Raji (cell line): Measurements from ENCODE around the gene ZNF649.

Source experiments
- POLR2A ChIP-seq: IDR thresholded peaks from 2 replicates; pipeline ENCODE4 v1.6.1; 2011; ENCODE audit warnings: low read depth, low read length, control low read depth; ENCODE audit not compliant: insufficient read depth

ZNF649 gene

GRCh38 chr19:51904331-51905165 lies at the start of gene ZNF649:
TSS of gene ZNF649 (minus strand) at chr19:51905017. CDS start at chr19:51900107, 4,910 bp downstream.
- no peak for TF ChIP-seq POLR2A

- TF ChIP-seq POLR2A, result no peak
These were observed 44.2 kb upstream of the ZNF649 start for GRCh38 chr19:51948975-51949374.

GRCh38 chr19:51946602-51947001 lies 41.8 kb upstream of the ZNF649 start:
- no peak for TF ChIP-seq POLR2A

- TF ChIP-seq POLR2A, result no peak
These were observed 40.2 kb upstream of the ZNF649 start for GRCh38 chr19:51944798-51945552.

GRCh38 chr19:51938936-51939335 lies 34.1 kb upstream of the ZNF649 start:
- no peak for TF ChIP-seq POLR2A

- TF ChIP-seq POLR2A, result no peak
These were observed 27.1 kb upstream of the ZNF649 start for GRCh38 chr19:51931921-51932320.

- TF ChIP-seq POLR2A, result no peak
These were observed 23.0 kb upstream of the ZNF649 start for GRCh38 chr19:51927859-51928258.

- TF ChIP-seq POLR2A, result 0 out of 2 replicates have a peak, but pooled peaks have one; percentile 26
These were observed 22.2 kb upstream of the ZNF649 start, which contains the start of gene ZNF613 for GRCh38 chr19:51926784-51927741. TSS of gene ZNF613 (plus strand) at chr19:51927472. CDS start at chr19:51936221, 8,749 bp downstream.

GRCh38 chr19:51926426-51926783 lies 21.6 kb upstream of the ZNF649 start:
- no peak for TF ChIP-seq POLR2A

GRCh38 chr19:51921949-51922348 lies 17.1 kb upstream of the ZNF649 start:
- no peak for TF ChIP-seq POLR2A

GRCh38 chr19:51919606-51920005 lies 14.8 kb upstream of the ZNF649 start:
- no peak for TF ChIP-seq POLR2A

GRCh38 chr19:51916167-51916566 lies 11.3 kb upstream of the ZNF649 start:
- no peak for TF ChIP-seq POLR2A

- no peak for TF ChIP-seq POLR2A
These were observed 10.6 kb upstream of the ZNF649 start for GRCh38 chr19:51915324-51915867.

- no peak for TF ChIP-seq POLR2A
These were observed 389 bp upstream of the ZNF649 start for GRCh38 chr19:51905206-51905605.

- no peak for TF ChIP-seq POLR2A
These were observed 1.6 kb downstream of the ZNF649 start for GRCh38 chr19:51903192-51903591.
